HT-29 (cell line): ENCODE data around the gene PDCL2. TPM values are rescaled to one million over a fixed set of nuclear protein-coding genes. Genes with fewer than 3 reads are reported as not detected.
"Not testable (repeated sequence)": the region's sequence is repeated elsewhere in the genome, so short reads cannot be mapped to it uniquely, and the experiment has no call there.

ENCODE experiments used
- DNase-seq: peaks from one replicate; pipeline ENCODE4 v3.0.0-alpha.2; 2015; ENCODE audit warnings: low spot score
- total RNA-seq: library from RNA; depleted of rRNA; stranded (reverse); fragments of >200 nt; shearing (Covaris generic); gene quantifications from 2 replicates; pipeline ENCODE4 v1.2.3, GENCODE V29; 2014

Gene PDCL2
- total RNA-seq, 1 experiment from 2014 or later, result not detected

DNA sequence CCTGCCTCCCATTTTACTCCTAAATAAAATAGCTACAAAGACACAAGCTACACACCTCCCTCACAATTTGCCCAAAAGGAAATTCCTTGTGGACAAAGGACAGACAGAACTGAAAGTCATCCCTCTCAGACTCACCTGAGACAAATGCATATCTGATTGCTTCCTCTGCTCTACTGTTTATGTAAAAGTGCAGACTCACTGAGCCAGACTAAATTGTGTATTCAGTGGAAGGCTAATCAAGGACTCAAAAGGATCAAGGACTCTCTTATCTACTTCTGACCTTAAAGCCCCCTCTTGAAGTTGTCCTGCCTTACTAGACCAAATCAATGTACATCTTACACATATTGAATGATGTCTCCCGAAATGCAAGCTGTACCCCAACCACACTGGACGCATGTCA lies 3.9 kb downstream of the PDCL2 start:
- no peak for DNase-seq

DNA sequence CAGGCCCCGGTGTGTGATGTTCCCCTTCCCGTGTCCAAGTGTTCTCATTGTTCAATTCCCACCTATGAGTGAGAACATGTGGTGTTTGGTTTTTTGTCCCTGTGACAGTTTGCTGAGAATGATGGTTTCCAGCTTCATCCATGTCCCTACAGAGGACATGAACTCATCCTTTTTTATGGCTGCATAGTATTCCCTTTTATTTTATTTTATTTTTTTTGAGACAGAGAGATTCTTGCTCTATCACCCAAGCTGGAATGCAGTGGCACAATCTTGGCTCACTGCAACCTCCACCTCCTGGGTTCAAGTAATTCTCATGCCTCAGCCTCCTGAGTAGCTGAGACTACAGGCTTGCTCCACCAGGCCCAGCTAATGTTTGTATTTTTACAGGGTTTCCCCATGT lies 9.3 kb downstream of the PDCL2 start:
- not testable (repeated sequence) for DNase-seq

DNA sequence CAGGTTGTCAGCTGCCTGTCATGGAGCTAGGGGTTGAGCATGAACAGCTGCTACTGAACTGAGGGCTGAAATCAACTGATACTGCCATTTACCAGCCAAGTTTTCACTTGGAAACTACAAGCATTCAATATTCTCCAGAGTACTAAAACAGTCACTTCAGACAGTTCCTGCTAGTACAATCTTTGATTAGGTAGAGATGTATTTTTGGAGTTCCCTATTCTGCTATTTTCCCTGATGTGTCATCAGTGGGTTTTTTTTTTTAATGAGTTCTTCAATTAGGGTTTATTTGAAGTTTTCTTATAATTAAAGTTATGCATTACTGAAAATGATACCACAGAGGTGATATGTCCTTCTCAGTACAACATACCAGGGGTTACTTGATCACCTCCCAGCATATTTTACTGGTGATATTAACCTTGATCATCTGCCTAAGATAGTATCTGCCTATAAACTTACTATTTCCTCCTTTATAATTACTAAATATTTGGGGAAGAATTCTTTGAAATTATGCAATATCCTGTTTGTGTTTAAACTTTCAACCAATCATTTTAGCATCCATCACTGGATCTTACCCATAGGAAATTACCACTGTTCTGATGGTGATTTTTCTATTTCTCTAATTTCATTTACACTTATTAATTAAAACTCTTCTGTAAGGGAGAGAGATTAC lies 13.6 kb downstream of the PDCL2 start:
- DNase-seq, result peak; percentile 13

DNA sequence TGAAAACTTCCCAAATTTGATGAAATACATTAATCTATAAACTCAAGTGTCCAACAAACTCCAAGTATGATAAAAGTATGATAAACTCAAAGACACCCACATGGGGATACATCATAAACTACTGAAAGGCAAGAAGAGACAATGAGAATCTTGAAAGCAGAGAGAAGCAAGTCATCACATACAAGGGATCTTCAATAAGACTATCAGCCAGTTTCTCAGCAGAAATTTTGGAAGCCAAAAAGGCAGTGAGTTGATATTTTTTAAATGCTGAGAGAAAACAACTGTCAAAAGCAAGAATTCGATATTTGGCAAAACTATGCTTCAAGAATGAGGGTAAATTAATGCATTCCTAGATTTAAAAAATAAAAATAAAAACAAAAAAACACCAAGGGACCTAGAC lies 16.5 kb downstream of the PDCL2 start:
- DNase-seq, result no peak

DNA sequence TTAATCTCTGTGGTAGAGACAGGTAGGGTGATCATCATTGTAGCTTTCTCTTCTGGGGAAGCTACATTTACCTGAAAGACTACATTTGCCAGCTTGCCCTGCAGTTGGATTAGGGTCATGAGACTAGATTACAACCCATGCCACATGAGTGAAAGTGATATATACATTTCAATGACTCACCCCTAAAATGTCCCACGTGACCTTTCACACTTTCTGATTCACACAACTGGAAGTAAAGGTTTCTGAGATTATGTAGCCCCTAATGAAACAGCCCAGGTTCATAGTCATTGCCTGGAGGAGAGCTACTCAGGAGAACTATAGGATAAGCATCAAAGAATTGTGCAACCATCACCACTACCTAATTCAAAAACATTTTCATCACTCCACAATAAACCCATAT lies 17.8 kb downstream of the PDCL2 start:
- DNase-seq, result no peak

DNA sequence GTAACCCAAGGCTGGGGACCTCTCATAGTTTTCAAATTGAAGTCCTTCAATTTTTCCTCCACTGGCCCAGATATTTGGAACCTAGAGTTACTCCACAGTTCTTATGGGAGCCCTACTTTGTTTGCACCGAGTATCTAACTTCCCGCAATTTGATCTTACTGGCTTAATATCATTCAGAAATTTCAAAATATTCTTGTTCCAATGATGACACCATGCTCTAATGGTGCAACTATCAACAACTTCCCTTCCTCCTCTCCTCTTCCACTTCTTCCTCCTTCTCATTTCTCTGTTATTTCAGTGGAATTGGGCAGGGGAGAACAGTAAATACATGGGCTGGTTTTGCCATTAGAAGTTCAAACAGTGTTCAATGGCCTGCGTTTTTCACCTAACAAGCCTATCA lies 20.2 kb downstream of the PDCL2 start:
- no peak for DNase-seq

DNA sequence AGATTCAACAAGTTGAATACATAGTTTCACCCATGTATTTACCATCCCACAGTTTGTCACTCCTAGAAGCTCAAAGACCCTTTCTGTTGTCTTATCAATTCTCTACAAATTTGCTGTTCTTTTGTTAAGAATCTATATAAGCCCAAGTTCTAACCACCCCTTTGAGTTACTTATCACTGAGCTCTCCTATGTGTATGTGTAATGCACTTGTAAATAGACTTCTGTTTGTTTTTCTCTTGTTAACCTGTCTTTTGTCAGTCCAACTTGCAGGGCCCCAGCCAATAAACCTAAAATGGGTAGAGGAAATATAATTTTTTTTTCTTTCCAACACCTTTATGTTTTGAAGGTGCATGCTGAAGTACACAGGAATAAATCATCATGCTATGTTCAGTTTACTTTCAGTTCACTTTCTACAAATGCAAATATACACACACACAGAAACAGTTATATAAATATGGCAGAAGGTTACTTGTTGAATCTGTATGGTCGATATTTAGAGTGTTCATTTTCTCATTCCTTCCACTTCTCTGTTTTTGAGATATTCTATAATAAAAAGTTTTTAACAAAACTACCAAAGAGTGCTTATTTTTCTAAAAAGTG lies 23.0 kb downstream of the PDCL2 start:
- DNase-seq, result no peak

DNA sequence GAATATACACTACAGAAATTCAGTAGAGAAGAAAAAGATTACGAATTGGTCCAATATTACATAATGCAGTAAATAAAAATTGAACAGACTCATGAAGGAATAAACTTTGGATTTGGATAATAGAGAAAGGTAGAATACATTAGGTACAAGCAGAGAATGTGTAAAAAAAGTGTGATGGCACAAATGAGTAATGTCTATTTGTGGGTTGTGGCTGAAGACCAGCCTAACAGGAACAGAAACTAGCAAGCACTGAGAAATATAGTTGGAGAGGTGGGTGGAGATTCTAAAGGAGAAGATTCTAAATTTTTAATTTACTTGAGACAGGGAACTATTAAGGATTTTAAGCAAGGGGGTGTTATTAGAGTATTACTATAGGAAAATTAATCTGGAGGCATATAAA lies 30.2 kb downstream of the PDCL2 start:
- DNase-seq, result no peak

DNA sequence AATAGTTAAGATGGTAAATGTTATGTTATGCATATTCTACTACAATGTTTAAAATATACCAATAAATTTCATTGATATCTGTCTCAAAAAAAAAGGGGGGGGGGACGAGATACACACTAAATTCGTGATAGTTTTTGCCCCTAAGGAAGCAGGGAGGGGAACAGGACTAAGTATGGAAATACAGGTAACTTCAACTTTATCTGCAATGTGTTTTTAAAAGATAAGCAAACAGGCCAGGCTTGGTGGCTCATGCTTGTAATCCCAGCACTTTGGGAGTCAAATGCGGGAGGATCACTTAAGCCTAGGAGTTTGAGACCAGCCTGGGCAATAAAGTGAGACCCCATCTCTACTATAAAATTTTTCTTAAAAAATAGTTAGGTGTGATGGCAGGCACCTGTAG lies 31.9 kb downstream of the PDCL2 start:
- DNase-seq, result no peak

DNA sequence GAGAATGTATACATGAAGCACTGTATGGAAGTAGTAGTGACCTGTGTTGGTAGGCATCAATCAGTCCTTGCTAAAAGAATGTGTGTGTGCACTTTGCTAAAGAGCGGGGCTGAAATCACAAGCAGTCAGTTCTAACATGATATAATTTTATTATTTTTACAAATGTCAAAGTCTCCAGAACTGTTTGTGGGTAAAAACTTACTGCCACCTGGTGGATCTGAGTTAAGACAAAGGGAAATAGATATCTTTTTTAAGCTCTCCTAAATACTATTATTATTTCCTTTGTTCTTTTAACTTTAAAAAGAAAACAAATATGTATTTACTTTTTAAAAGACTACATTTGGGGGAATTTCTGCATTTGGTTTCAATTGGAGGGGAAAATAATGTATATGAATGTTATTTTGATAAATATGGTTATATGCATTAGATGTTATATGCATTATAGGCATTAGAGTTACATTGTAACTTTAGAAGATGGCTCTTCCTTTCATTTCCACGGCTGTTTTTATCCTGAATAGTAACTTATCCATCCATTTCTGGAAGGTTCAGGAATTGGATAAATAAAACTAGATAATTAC lies 37.5 kb downstream of the PDCL2 start:
- peak; percentile 56 for DNase-seq

DNA sequence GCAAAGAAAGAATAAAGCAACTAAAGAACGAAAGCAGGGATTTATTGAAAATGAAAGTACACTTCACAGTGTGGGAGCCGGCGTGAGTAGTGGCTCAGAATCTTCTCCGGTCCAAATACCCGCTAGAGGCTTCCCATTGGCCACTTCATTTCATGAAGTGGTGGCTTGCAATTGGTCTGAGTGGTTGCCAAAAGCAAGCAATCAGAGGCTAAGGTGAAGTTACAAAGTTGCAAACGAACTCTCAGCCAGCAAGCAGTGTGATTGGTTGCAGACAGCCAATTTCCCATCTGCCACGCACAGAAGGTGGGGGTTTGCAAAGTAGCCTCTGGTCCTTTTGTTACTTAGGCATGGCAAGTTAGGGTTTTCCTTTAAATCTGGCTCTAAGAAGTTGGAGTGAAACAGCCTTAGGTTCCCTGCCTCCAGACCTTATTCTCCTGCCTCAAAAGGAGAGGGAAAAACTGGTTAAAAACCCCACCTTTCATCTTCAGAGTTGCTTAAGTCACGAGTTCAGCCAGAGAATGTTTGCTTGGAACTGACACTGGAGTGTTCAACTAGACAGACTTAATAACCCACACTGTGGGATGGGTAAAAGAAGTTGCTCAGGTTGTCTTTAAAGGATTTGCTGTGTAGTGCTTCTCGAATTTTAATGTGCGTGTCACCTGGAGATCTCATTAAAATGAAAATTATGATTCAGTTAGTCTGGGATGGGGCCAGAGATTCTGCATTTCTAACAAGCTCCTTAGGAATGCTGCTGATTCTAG lies 38.4 kb downstream of the PDCL2 start:
- DNase-seq, result no peak

DNA sequence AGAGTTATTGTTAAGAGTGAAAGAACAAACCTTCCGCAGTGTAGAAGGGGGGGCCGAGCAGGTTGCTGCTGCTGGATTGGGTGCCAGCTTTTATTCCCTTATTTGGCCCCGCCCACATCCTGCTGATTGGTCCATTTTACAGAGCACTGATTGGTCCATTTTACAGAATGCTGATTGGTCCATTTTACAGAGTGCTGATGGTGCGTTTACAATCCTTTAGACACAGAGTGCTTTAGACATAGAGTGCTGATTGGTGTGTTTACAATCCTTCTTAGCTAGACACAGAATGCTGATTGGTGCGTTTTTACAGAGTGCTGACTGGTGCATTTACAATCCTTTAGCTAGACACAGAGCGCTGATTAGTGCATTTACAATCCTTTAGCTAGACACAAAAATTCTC lies 40.1 kb downstream of the PDCL2 start:
- not testable (repeated sequence) for DNase-seq

DNA sequence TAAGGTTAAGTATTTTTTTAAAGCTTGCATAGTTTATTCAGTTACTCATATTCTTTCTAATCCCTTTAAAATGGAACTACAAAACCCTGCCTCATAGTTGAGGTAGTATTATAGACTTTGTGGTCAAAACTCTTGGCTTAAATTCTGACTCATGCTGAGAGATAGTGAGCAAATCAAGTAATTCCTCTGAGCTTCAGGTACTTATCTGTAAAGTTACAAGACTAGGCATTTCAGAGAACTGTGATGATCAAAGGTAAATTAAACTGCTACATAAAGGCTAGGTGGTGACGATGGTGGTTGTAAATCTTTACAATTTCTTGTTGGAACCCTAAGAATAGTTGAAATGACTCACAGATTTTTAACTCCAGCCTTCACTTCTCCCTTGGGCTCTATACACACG lies 42.2 kb downstream of the PDCL2 start:
- peak; percentile 58 for DNase-seq

DNA sequence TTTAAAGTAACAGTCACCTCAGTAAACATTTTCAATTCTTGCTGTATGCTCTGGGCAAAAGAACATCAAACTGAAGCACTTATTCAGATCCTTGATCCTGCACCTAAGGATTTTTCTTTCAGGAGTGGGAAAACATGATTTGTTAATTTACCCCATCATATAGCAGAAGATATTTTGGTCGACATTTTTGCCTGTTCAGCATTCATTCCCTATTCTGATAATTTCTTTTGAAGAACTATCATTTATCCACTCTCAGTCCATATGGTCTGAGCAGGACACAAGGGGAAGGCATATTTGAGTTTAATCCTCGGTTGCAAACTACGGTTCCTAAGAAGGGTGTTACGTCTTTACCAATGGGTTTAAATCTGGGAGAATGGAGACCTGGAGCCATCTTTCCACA lies 44.1 kb downstream of the PDCL2 start:
- no peak for DNase-seq

DNA sequence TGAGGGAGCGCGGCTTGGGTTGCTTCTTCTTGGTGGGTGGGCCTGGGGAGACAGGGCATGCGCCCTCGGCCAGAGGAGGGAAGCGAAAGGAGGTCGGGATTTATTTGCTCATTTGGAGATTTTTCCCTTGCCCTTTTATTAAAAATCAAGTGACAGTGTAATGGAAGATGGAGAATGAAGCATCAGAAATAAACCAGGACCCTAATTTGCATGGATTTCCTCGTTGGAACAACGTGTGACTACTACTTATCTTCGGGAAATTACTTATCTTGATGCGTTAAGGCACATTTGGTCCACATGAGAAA lies 44.6 kb downstream of the PDCL2 start:
- DNase-seq, result no peak

DNA sequence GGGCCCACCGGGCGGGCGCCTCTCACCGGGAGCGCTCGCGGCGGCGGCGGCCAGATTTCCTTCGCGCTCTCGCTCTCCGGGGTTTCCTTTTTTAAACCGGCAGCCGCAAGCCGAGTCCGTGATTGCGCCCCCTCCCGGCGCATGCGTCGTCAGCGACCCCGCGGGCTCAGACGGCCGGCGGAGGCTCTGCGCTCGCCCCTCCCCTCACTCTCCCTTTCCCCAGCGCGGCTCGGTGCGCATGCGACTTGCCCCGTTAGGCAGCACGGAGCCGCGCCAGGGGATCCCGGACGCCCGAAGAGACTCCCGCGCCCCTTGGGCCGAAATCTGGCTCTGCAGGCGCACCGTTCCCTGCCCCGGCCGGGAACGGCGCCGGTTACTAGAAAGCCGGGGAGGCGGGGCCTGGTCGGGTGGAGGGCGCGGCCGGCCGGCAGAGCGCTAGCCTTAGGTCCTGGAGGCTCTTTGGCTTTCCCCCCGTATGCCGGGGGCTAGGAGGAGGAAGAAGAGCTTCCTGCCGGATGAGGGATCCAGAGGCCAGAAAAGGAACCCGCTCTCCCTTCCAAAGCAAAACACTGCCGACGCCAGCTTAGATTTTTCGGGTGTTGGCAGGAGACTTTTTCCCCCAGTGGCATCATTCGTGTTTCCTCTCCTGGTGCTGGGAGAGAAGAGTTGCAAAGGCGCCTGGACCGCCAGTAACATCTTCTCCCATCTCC lies 45.1 kb downstream of the PDCL2 start, which contains the start of gene CLOCK:
Gene CLOCK, minus strand, starts transcription at position 154 of the 710 bp plus-strand sequence. CDS start 64,124 bp downstream, outside the sequence.
- DNase-seq, result peak; percentile 81

DNA sequence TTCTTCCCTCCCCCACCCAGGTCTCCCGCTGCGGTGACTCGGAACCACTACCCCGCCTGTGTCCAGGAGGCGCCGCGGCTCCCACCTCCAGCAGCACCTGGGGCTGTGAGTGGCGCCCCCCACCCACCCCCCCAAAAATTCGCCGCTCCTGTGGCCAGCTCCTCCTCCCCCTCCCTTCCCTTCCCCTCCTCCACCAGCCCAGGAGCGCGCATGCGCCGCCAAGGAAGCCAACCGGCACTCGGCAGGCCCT lies 45.6 kb downstream of the PDCL2 start:
- no peak for DNase-seq

DNA sequence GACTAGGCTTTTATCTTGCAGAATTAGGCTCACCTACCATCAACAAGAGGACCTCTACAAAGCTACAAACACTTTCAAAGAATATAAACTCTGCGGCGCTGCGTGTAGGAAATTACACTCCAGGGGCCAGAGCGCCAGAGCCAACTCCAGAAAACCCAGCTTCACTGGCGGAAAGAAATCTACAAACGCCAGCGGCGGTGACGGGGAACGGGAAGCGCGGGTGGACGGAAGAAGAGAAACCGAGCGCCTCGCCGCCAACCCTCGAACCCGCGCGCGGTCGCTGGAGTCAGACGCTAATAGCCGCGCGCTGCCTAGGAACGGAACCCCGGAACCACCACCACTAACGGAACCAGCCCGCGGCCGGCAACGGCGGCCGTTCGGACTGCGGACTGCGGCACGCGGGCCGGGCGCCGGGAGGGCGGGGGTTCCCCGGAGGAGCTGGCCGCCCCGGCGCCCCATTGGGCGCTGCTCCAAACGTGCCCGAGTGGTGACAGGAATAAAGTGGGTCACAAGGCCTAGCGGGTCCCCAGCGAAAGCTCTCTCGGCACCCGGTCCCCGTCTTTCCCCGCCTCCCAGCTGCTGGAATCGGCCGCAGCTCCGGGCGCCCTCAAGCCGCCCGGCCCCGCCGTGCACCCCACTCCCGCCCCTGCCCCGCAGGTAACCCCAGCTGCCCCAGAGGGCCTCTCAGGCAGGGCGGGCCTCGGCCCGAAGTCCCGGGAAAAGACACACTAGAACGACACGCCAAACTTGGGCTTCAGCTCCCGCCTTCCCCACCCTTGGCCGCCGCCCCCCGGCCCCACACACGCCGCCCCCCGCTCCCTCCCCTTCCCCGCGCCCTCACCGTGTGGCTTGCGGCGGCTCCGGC lies 46.2 kb downstream of the PDCL2 start:
- peak; percentile 80 for DNase-seq

DNA sequence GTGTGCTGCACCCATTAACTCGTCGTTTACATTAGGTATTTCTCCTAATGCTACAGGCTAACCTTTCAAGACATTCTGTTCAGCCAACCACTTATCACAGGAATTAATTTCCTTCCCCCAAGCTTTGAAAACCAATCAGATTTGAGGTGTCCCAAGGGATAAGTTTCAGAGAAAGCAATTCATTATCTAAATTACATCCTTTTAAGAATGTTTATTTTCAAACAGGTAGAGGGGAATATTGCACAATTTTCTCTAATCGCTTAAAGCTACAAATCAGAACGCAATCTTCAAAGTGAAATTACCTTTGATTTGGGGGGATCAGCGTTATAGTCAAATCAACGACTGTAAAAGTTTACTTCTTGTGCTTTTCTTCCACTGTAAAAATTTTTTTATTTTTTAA lies 46.9 kb downstream of the PDCL2 start:
- DNase-seq, result peak; percentile 61

DNA sequence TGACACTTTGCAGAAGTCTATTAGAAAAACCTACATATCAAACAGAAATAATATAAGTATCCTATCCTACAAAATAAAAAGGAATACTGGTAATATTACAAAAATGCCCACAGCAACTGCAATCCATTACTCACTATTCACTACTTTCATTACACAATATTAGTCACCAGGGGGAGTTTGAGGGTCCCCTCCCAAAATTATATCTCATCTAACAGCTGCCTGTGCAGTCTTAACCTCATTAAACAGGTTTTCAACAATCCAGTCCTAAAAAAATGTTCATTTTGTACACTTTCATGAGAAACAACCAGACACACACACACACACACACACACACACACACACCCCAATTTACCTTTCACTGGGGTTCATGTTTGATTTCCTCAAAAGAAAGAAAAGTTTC lies 48.2 kb downstream of the PDCL2 start:
- DNase-seq, result no peak

DNA sequence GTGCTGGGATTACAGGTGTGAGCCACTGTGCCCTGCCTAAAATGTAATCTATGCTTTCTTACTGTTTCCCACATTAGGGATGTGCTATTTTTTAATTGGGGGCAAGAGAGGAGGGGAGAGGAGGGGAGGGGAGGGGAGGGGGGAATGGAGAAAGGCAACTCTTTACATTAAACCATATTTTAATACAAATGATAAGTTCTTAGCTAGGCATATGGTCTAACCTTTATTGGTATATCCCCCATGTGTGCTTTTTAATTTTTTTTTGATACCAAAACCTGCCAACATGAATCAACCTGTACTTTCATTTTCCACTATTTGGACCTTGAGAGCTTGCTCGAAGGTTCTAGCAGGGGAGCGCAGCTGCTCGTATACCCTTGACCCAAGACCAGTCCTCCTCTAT lies 51.8 kb downstream of the PDCL2 start:
- no peak for DNase-seq
